PC-3 (cell line): ENCODE results near the gene C12orf75.

Experiments used
- EZH2 ChIP-seq: fragments of 300-600 bp; sonication (generic); IDR thresholded peaks from one replicate; pipeline ENCODE4 v1.6.1; 2017; ENCODE audit warnings: antibody characterized with exemption, mild to moderate bottlenecking, low read length; ENCODE audit not compliant: unreplicated experiment
- EZH2phosphoT487 ChIP-seq: fragments of 300-600 bp; sonication (generic); IDR thresholded peaks from 2 replicates; pipeline ENCODE4 v1.6.1; 2018; ENCODE audit warnings: mild to moderate bottlenecking, antibody characterized with exemption, low read length, borderline replicate concordance
- TF ChIP-seq, protein P1 (sequence below): fragments of 300-600 bp; sonication (generic); conservative IDR thresholded peaks from 2 replicates; pipeline ENCODE4 v1.5.1; 2017; ENCODE audit warnings: antibody characterized with exemption, low read depth, mild to moderate bottlenecking, low read length

GRCh38 chr12:105351523-105351922 is 21.0 kb downstream of the C12orf75 start:
- TF ChIP-seq, protein P1, sequence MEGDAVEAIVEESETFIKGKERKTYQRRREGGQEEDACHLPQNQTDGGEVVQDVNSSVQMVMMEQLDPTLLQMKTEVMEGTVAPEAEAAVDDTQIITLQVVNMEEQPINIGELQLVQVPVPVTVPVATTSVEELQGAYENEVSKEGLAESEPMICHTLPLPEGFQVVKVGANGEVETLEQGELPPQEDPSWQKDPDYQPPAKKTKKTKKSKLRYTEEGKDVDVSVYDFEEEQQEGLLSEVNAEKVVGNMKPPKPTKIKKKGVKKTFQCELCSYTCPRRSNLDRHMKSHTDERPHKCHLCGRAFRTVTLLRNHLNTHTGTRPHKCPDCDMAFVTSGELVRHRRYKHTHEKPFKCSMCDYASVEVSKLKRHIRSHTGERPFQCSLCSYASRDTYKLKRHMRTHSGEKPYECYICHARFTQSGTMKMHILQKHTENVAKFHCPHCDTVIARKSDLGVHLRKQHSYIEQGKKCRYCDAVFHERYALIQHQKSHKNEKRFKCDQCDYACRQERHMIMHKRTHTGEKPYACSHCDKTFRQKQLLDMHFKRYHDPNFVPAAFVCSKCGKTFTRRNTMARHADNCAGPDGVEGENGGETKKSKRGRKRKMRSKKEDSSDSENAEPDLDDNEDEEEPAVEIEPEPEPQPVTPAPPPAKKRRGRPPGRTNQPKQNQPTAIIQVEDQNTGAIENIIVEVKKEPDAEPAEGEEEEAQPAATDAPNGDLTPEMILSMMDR = no peak
- TF ChIP-seq EZH2phosphoT487 (no peak), EZH2 (no peak)
